GM19193 (cell line): ENCODE measurements around the gene SUSD1.

Source experiments
- POLR2A ChIP-seq: IDR thresholded peaks from 4 replicates; pipeline ENCODE4 v1.6.1; 2011; ENCODE audit not compliant: insufficient read depth, insufficient read length; ENCODE audit errors: extremely low read depth

The SUSD1 gene

DNA sequence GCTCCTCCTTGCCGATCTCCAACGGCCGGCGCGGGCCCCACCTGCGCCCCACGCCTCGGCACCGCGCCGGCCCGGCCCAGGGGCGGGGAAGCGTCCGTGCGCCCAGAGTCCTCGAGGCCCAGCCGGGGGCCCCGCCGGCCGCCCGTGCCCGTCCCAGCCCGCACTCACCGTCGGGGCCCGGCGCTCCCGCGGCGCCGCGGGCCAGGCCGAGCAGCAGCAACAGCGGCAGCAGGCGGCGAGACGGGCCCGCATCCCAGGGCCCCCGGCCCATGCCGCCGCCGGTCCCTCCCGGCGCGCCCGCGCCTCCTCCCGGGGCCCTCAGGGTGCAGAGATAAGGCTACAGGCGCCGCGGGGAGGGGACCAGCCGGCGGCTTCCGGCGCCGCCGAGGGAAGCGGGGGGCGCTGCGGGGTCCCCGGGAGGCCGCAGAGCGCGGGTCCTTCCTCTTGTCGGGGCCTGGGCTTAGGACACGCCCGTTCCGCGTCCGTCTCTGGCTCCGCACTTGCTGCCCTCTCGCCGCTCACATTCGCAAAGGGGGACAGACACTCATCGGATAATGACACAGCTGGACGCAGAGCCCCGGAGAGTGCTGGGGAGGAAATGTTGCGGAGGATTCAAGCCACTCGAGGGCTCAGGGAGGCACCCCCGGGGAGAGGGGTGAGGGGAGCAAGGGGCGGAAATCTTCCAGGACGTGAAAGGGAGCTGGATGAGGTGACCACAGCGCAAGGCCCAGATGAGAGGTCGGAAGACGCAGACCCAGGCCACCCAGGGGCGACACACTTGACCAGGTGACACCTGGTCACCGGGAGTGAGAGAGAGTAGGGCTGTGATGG, at the start of gene SUSD1:
SUSD1 (minus strand) TSS at position 333 of the 831 bp plus-strand sequence; CDS start at position 271, 62 bp downstream.
- TF ChIP-seq POLR2A, result peak; percentile 12

DNA sequence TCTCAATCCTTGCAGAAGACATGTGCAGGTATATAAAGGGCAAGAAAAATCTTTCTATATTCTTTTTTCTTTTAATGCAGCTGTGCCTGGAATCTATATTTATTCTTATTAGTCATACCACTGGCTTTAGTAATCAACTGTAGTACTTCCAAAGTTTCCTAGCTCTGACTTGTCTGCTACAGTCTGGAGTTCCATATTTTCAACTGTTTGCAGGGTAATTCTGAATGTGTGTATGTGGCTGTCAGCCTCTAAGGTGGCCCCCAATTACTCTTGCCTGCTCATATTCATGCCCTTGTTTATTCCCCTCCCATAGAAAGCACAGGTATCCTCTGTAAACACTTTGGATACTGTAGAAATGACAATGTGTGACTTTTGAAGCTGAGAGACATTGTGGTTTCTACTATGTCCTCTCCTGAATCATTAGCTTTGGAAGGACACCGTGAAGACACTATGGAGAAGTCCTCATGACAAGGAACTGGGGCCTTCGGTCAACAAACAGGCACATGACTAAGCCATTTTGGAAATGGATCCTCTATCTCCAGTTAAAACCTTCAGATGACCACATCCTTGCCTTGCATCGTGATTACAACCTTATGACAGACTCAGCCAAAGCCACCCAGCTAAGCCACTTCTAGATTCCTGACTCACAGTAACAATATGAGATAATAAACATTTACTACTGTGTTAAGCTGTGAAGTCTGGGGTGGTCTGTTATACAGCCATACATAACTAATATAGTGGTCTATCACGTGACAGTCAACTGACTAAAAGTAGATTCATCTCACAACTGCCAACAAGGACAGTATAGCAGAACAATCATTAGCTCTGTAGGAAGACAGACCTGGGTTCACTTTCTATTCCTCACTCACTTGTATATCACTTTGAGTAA, 49.5 kb upstream of the SUSD1 start:
- no peak for TF ChIP-seq POLR2A

DNA sequence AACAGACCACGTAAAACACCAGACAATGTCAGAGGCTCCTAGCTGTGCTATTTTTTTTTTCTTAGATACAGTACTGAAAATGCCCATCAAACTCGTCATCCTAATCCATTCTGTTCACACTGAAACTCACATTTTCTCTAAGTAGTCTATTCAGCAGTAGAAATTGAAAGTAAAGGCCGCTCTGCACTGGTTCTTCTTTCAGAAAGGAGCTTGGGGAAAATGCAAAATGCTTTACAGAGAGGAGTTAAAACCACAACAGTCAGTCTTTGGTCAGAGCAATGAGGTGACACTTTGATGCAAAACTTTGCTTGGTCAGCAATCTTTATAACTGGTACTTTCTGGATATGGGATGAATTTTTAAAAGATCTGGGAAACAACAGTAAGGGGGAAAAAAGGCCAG, 43.8 kb upstream of the SUSD1 start:
- TF ChIP-seq POLR2A, result no peak

DNA sequence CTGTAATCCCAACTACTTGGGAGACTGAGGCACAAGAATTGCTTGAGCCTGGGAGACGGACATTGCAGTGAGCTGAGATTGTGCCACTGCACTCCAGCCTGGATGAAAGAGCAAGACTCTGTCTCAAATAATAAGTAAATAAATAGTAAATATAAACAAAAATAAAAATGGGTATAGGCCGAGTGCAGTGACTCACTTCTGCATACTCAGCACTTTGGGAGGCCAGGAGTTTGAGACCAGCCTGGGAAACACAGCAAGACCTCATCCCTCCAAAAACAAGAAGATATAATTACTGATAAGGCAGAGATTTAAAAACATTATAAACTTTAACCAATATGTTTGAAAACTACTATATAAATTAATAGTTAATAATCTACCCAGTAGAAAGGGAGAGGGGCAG, 37.8 kb upstream of the SUSD1 start:
- TF ChIP-seq POLR2A, result no peak

DNA sequence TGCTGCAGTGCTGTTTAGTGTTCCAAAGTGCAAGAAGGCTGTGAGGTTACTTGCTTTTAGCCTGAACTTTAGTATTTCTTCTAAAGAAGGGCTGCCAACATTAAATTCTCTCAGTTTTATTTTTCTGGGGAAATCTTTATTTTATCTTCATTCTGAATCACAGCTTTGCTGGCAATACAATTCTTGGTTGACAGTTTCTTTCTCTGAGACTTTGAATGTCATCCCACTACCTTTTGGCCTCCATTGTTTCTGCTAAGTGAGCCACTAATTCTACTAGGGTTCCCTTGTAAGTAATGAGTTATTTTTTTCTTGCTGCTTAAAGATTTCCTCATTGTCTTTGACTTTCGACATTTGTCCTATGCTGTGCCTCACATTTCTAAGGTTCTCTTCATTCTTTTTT, 32.4 kb upstream of the SUSD1 start:
- TF ChIP-seq POLR2A, result no peak

DNA sequence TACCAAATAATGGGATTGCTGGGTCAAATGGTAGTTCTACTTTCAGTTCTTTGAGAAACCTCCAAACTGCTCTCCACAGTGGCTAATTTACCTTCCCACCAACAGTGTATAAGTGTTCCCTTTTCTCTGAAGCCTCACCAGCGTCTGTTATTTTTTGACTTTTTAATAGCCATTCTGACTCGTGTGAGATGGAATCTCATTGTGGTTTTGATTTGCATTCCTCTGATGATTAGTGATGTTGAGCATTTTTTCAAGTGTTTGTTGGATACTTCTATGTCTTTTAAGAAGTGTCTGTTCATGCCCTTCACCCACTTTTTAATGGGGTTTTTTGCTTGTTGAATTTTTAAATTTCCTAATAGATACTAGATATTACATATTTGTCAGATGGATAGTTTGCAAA, 28.4 kb upstream of the SUSD1 start:
- no peak for TF ChIP-seq POLR2A

DNA sequence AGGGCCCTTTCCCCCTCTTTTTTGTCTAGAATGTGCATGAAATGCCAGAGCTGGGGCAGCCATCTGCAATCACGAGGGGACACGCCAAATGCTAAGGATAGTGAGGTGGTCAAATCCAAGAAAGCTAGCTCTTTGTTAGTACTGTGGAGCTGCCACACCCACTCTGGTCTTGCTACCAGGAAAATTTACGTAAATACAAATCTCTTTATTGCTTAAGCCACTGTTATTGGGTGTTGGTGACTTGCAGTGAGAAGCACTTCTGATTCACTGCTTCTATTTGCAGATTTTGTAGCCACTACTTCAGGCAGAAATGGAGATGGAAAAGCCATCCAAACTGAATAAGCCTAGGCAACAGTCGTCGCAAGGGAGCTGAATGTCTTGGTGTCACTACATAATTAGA, 25.6 kb upstream of the SUSD1 start:
- TF ChIP-seq POLR2A, result no peak

DNA sequence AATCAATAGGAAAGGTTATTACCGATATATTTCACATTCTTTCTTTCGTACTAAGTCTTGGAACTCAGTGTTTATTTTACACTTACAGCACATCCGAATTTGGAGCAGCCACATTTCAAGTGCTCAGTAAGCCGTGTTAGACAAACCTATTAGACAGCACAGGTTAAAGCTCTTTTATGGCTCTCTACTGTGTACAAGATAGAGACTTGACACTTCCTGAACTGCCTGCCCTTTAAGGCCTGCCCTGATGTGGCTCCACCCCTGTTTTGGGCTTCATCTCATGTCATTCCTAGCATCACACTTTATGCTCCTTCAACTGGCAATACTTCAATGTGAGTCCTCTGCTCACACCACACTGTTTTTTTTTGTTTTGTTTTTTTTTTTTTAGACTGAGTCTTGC, 23.5 kb upstream of the SUSD1 start:
- no peak for TF ChIP-seq POLR2A

DNA sequence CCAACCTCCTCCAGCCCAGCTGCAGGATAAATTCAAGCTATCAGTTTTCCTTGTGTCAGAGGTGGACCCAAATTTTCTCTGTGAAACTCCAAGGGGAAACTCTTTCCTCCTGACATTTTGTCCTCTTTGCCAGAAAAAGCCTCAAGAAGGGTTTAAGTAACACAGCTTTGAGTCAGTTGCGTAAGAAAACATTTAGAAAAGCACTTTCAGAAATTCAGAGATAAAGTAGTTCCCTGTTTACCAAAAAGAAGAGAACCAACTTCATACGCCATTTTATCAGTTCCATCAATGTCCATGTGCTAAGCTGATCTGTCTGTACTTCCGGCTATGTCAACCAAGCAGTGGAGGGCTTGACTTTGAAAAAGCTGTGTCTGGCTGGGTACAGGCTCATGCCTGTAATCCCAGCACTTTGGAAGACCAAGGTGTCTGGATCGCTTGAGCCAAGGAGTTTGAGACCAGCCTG, 19.9 kb upstream of the SUSD1 start:
- no peak for TF ChIP-seq POLR2A

DNA sequence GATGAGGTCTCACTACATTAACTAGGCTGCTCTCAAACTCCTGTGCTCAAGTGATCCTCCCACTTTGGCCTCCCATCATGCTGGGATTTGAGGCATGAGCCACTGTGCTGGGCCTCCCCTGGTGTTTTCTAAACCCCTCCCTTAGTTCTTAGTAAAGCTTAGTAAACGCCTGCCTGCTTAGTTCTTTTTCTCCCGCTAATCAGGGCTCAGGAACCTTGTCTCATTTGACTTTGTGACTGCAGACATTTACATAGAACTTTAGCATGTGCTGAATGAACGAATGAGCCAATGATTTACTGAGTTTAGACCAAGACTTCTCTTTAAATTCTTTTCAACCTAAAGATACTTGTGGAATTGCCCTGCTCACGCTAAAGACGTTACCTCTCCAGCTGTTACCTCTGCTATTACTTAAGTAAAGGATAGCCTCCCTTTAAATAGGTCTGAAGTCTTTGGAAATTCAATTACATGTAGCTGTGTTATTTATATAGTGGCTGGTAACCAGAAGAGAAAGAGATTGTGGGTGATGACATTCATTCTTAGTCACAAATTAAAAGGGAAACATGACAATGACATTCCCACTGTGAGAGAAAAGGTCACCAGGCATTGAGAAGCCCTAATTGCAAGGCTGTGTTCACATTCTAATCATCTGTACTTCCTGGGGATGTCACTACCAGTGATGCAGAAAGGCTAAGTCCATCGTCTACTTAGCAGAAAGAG, 18.6 kb upstream of the SUSD1 start:
- TF ChIP-seq POLR2A, result no peak

DNA sequence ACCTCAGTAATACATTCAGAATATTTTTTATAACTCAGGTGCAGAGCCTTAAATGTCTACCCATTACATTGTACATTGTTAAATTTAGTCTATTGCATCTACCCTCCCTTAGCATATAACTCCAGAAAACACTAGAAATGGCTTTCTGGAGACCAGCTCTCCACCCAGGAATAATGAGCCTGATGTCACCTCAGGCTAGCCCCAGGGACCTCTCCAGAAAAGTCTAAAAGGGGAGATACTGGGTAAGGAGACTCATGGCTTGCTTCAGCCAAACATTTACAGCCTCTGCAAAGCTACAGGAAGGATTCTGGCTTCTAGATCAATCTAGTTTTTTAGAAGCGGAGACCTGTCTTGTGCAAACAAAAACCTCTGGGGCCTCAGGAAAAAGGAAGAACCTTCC, 13.8 kb upstream of the SUSD1 start:
- TF ChIP-seq POLR2A, result no peak

DNA sequence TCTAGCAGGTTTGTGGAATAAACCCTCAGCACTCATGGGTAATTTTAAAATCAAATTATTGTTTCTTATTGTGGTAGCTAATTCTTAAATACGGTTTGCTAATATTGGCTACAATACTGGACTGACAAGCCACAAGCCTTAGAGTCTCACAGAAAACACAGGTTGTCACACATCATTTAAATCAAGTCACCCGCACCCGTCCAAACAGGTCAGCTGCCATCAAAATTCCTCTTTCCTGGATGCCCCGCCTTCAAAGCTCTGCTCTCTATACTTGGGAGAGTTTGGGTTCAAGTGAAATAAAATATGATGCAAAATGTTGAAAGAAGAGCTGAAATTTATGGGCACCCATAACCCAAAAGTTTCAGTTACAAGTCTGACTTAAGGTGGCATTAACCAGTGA, 12.3 kb upstream of the SUSD1 start:
- TF ChIP-seq POLR2A, result no peak

DNA sequence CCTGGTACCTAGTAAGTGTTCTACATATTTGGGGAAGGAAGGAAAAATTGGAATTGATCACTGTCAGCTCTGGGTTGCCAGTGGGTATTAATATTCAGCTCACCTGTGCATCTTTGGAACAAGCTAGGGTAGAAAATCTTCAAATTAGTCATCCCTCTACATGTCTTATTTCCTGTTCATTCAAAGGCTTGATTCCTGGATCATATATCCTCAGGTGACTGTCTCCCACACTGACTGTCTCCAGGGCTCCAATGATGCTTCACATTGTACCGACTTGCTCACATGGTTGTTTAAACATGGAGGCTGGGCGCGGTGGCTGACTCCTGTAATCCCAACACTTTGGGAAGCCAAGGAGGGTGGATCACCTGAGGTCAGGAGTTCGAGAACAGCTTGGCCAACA, 11.6 kb upstream of the SUSD1 start:
- TF ChIP-seq POLR2A, result no peak

DNA sequence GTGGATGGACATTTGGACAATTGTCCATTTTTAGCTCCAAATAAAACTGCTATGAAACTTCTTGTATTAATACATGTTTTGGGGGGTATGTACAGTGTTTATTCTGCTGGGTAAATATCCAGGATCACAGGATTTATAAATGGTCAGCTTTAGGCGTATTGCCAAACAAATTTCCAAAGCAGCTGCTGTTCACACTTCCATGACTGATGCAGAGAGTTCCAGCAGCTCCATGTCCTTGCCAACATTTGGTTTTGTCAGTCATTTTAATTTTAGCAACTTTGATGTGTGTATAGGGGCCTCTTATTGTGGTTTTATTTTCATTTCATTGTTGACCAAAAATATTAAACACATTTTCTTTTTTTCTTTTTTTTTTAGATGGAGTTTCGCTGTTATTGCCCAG, 9.8 kb upstream of the SUSD1 start:
- TF ChIP-seq POLR2A, result no peak

DNA sequence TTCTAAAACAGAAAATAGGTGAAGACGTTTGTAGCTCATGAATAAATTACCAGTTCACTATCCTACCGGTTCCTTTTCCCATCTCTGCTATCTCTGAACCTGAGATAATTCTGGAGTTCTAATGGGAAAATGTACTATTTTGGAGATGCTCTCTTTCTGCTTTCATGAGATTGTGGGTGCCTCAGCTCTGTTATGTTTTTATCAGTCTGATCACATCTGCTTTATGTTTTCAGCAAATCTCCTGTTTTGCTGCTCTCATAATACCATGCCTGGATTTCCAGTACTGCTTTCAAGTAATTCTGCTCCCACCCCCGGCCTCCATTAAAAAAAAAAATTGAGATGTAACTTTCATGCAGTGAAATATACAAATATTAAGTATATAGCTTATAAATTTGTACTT, 9.1 kb upstream of the SUSD1 start:
- TF ChIP-seq POLR2A, result no peak
